Measurements from ENCODE around the gene CCDC187.

DNA sequence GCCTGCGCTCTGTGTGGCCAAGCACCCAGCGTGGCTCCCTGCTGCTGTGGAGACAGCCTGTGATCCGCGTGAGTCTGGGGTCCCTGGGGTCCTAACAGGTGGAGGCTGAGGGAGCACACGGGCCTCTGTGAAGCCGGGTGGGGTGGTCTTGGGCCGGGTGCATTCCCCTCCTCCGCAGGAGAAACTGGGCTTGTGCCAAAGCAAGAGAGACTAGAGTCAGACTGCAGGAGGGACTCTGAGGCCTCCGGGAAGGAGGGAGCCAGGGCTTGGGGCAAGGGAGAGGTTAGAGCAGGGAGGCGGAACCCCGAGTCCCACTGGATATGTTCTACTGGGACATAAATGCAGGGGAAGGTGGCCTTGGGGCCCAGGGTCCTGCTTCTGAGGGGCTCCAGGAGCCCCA lies 49.2 kb upstream of the CCDC187 start:
- TF ChIP-seq EZH2 (IDR thresholded peaks at IDR 0.05), result no peak
- TF ChIP-seq, protein P1, sequence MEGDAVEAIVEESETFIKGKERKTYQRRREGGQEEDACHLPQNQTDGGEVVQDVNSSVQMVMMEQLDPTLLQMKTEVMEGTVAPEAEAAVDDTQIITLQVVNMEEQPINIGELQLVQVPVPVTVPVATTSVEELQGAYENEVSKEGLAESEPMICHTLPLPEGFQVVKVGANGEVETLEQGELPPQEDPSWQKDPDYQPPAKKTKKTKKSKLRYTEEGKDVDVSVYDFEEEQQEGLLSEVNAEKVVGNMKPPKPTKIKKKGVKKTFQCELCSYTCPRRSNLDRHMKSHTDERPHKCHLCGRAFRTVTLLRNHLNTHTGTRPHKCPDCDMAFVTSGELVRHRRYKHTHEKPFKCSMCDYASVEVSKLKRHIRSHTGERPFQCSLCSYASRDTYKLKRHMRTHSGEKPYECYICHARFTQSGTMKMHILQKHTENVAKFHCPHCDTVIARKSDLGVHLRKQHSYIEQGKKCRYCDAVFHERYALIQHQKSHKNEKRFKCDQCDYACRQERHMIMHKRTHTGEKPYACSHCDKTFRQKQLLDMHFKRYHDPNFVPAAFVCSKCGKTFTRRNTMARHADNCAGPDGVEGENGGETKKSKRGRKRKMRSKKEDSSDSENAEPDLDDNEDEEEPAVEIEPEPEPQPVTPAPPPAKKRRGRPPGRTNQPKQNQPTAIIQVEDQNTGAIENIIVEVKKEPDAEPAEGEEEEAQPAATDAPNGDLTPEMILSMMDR (IDR thresholded peaks at IDR 0.05), result no peak
- no peak for TF ChIP-seq EZH2phosphoT487 (IDR thresholded peaks at IDR 0.05)
